Mammary epithelial cell (primary cell): ENCODE data around the gene ANTXR2.

ENCODE experiments used
- EZH2 ChIP-seq: IDR thresholded peaks from 2 replicates; pipeline ENCODE4 v1.6.1; 2012; ENCODE audit warnings: low read length, inconsistent platforms, borderline replicate concordance
- TF ChIP-seq, protein P1 (sequence below), 2 donors: IDR thresholded peaks in 1 of 2; conservative IDR thresholded peaks in 1 of 2; 2 replicates each; pipeline ENCODE4 v1.5.1; 2011 to 2012; ENCODE audit warnings: inconsistent platforms in 2 of 2, low read length in 2 of 2, mild to moderate bottlenecking in 2 of 2, control low read depth in 1 of 2, low read depth in 1 of 2; ENCODE audit not compliant: insufficient read depth in 1 of 2; ENCODE audit errors: extremely low read depth in 1 of 2

DNA sequence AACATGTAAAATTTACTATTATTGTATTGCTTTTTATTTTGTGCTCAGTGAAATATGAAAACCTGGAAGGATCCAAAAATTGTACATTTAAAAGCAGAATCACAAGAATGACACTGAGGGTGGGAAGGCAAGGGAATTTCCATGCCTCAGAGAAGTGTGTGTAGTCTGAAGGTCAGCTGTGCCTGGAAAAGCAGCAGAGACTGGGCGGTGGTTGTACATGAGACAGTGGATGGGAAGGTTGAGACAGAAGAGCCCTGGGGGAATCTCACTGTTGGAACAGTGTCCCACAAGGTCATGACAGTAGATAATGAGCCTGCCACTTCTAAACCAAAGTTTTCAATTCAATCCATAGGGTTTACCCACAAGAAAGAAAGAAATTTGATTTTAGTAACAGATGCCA lies 17.1 kb upstream of the ANTXR2 start:
- TF ChIP-seq, protein P1, sequence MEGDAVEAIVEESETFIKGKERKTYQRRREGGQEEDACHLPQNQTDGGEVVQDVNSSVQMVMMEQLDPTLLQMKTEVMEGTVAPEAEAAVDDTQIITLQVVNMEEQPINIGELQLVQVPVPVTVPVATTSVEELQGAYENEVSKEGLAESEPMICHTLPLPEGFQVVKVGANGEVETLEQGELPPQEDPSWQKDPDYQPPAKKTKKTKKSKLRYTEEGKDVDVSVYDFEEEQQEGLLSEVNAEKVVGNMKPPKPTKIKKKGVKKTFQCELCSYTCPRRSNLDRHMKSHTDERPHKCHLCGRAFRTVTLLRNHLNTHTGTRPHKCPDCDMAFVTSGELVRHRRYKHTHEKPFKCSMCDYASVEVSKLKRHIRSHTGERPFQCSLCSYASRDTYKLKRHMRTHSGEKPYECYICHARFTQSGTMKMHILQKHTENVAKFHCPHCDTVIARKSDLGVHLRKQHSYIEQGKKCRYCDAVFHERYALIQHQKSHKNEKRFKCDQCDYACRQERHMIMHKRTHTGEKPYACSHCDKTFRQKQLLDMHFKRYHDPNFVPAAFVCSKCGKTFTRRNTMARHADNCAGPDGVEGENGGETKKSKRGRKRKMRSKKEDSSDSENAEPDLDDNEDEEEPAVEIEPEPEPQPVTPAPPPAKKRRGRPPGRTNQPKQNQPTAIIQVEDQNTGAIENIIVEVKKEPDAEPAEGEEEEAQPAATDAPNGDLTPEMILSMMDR (conservative IDR thresholded peaks at IDR 0.05 in 1 of 2, IDR thresholded peaks at IDR 0.05 in 1 of 2; ENCODE audit: extremely low read depth in 1 of 2, insufficient read depth in 1 of 2, low read depth in 1 of 2, low read length in 2 of 2): no peak
- no peak for TF ChIP-seq EZH2
